Suprapubic skin (tissue), 4 donors: ENCODE results near the gene PAX6.

Experiments
- CTCF ChIP-seq, 2 donors: fragments of 200-600 bp in 1 of 2; fragments of 450-650 bp in 1 of 2; sonication (generic) in 1 of 2; IDR thresholded peaks; one replicate each; pipeline ENCODE4 v1.5.1; 2016 to 2019; ENCODE audit warnings: antibody characterized with exemption in 2 of 2, mild to moderate bottlenecking in 1 of 2, moderate library complexity in 1 of 2
- EP300 ChIP-seq: sonication (generic); formaldehyde crosslinking; IDR thresholded peaks from one replicate; pipeline ENCODE4 v1.6.1; 2017; ENCODE audit warnings: antibody characterized with exemption
- POLR2A ChIP-seq, 2 donors: fragments of 450-650 bp; IDR thresholded peaks; one replicate each; pipeline ENCODE4 v1.6.1; 2017; ENCODE audit warnings: antibody characterized with exemption in 2 of 2, mild to moderate bottlenecking in 2 of 2, moderate library complexity in 2 of 2
- POLR2AphosphoS5 ChIP-seq, 3 donors: sonication (generic); formaldehyde crosslinking; IDR thresholded peaks; one replicate each; pipeline ENCODE4 v1.6.1; 2017; ENCODE audit warnings: antibody characterized with exemption in 3 of 3

GRCh38 chr11:31797190-31798056 lies 13.7 kb downstream of the PAX6 start:
- TF ChIP-seq CTCF (IDR thresholded peaks at IDR 0.05) (no peak), POLR2A (IDR thresholded peaks at IDR 0.05) (no peak), POLR2AphosphoS5 (IDR thresholded peaks at IDR 0.05) (no peak), EP300 (no peak)
